Activated T-helper 1 cell treated with anti-CD3 and anti-CD28 coated beads, Interleukin-2, amount 50 U/mL, for 16 hours (primary cell): ENCODE measurements around the gene CACNB1.

Source experiments
- DNase-seq, 2 donors: peaks; one replicate each; pipeline ENCODE4 v3.0.0-alpha.2; 2020; ENCODE audit warnings: low read depth in 1 of 2, low spot score in 1 of 2

The CACNB1 gene

DNA sequence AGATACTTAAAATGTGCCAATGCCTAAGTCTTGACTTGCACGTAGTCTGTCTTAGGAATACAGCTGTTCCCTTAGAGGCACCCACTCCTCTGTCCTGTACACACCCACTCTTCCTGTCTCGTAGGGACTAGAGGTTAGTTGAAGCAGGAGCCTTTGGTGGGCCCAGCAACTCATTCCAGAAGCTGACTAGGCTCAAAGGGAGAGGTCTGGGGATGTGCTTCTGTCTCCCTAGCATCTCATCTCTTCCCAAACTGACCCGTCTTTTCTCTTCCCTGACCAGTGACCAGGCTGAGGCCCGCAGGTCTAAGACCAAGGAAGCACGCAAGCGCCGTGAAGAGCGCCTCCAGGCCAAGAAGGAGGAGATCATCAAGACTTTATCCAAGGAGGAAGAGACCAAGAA, 6.8 kb upstream of the CACNB1 start:
- DNase-seq = no peak

GRCh38 chr17:39200957-39201510, 3.6 kb upstream of the CACNB1 start:
- DNase-seq = no peak

DNA sequence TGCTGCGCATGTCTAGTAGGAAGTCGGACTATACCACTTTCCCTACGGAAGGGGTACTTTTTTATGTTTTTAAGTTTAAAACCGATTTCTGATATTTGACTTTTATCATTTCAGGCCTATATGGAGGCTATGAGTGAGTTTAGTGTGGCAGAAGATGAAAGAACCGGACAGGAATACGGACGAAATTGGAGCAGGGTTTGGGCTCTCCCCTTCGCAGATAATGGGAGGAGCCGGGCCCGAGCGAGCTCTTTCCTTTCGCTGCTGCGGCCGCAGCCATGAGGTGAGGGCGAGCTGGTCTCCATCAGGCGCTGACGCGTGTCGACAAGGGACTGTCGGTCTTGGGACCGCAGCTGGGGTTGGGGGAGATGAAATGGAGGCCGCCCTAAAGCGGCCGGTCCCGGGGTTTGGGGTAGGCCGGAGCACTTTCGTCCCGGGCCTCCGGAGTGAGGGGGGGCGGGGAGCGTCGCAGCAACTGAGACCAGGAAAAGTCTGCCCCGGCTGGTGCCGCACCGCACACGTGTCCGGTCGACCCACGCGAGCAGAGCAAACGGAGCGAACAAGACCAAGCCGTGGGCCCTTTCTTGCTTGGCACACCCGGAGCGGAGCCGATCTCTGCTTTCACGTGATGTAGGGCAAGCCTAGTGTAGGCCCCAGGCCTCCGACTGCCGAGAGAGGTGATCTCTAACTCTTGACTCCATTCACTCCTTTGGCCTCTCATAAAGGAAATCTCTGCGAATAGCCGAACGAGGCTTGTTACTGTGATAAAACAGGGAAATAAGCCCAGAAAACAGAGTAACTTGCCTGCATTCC, 2.8 kb upstream of the CACNB1 start, which contains the start of gene RPL19:
Gene RPL19 (plus strand): TSS at position 214 of the 810 bp plus-strand sequence. CDS start 62 bp downstream, at position 276.
- DNase-seq = peak; percentile 65 to 70

DNA sequence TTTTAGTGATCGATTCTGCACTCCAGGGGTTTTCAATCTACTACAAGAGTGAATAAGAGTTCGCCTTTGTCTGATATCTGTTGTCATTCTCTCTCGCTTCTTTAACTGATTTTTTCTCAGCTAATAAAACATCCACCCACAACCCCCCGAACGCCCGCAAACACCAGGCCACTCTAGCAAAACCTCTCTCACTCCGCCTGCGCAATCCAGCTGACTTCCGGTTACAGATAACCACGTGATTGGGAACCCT, 2.3 kb upstream of the CACNB1 start:
- peak; percentile 70 to 78 for DNase-seq

DNA sequence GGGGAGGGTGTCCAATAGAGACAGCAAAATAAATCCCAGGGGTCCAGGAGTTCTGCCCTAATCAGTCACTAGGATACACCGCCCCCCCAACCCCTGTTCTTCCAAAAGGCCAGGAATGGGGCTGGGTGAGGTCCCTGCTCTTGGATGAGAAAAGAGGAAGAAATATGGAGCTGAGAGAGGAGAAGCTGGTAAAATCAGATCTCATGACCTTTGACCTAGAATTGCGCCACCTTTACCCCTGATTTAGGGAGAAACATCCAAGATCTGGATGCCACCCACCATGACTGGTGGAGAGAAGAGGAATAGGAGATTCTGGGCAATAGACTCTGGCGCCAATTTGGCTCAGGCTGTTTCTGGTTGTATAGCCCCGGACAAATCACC, 707 bp upstream of the CACNB1 start:
- no peak for DNase-seq

DNA sequence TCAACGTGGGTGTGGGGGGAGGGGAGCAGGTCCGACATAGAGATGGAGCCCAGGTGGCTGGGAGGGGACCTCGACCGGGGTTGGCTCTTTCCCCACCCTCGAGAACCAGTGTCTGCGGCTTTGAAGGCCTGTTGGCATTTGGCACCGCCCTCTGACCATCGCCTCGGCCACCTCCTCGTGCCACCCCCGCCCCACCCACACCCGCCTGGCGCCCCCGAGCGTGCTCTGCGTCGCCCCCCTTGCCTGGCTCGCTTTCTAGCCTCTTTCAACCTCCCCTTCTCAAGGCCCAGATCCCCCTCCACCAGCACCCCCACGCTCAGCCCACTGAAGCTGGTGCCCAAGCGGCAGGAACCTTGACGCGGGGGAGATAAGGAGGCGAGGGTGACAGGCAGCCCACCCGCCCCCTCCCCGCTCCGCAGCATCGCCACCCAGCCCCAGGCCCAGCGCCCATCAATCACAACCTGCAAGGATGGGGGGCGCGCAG, 619 bp downstream of the CACNB1 start:
- no peak for DNase-seq

DNA sequence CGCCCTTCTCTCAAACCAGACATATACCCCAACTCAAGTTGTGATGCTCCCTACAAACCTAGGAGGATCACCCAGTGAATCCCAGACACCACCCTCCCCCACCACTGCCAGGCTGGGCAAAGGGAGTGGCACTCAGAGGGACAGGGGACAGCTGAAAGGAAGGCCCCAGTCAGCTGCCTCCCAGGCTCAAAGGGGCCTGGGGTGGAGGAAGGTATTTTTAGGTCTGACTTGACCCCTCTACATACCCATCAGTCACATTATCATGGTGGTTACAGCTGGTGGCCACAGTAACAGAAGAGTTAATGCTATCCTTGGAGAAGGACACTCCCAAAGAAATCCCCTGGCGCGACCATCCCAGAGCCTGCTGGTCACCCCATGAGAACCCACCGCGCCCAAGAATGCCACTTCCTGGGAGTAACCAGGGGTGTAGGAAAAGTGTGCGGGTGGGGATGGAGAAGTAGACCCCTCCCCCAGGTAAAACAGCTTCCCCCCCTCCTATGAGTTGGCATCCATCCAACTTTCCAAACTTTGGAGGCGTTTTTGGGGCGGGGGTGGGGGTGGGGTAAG, 1.1 kb downstream of the CACNB1 start:
- DNase-seq = no peak

DNA sequence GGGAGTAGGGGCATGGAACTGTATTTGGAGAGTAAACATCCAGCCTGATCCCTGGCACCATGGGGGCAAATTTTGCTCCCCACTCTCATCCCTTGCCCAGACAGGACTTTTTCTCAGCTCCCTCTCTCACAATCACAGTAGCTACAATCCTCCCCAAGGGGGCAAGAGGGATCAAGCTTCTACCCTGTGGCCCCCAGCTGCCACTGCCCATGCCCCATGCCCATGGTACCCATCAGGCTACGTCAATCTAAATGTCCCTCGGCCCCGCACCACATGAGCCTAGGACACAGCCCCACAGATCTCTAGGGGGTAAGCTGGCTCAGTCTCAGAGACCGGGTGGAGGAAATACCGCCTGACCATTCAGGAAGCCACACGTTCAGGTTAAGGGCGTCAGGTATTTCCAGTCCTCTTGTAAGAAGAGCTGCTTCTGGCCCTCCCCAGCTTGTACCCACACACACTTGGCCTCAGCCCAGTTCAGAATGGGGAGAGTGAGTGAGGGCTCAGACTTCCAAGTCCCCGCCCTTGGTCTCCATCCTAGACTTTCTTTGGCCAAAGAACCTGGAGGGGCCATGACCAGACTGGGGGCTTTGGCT, 1.8 kb downstream of the CACNB1 start:
- no peak for DNase-seq

DNA sequence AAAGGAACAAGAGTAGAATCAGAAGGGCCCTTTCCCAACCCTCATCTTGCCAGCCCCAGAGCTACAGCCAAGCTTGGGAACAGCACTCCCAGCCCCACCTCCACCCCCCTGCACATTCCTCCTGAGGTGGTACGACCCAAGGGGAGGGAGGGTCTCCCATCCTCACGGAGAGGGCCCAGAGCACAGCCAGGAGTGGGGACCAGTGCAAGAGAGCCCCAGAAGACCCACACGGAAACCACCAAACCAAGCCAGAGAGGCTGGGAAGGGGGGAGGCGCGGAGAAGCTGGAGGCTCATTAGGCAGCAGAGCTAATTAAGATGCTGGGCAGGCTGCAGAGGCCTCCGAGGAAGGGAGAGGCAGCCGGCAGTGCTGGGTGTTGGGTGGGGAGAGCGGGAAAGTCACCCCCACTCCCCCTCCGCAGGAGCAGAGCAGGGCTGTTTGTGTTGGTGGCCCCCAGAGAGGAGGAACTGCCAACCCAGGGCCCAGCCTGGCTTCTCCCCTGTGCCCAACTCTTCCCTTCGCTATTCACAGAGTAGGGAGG, 2.4 kb downstream of the CACNB1 start:
- DNase-seq = no peak

DNA sequence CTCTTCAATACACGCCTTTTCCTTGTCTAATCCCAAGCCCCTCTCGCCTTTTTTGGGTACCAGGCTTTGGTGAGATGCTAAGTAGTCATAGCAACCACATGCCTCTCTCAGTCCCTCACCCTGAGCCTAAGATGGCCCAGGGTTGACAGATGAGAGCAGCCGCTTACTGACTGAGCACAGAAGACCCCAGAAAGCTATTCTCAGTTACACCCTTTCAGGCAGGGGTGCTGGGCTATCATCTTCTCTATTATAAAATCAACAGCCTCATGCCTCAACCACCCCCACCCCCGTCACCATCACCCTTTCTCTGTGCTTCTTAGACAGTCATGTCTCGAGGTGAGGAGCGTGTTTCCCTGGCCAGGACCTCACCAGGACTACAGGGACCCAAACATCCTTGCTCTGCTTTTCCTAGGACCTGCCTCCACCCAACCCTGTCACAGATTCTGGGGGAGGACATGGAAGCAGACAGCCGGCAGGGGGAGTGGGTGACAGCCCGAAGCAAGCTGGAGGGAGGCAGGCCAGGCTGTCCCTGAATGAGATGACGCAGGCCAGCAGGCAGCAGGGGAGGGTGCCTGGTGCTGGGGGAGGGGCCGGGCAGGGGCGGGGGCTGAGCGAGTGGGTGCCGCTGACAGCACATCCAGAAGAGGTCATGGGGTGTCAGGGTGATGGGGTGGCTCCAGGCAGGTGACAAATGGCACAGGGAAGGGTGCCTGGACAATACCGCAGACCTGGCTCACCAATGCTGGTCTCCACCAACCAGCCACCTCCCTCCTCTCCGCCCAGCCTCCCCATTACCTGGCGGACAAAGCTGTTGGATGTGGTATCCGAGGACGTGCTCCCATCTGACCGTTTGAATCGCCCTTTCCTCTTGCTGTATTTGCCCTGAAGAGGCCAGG, 3.1 kb downstream of the CACNB1 start:
- no peak for DNase-seq

GRCh38 chr17:39193346-39193745, 4.1 kb downstream of the CACNB1 start:
- no peak for DNase-seq

DNA sequence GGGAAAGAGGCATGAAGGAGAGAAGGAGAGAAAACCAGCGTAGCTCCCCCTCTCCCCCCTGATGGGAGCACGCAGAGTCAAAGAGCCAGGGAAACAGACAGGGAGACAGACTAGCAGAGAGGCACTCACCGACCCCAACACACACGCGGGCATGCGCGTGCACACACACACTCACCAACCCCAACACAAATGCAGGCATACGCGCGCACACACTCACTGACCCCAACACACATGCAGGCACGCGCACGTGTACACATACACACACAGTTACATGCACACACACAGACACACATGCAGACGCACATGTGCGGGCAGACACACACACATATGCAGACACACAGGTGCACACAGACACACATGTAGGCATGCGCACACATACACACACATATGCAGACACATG, 4.6 kb downstream of the CACNB1 start:
- no peak for DNase-seq

DNA sequence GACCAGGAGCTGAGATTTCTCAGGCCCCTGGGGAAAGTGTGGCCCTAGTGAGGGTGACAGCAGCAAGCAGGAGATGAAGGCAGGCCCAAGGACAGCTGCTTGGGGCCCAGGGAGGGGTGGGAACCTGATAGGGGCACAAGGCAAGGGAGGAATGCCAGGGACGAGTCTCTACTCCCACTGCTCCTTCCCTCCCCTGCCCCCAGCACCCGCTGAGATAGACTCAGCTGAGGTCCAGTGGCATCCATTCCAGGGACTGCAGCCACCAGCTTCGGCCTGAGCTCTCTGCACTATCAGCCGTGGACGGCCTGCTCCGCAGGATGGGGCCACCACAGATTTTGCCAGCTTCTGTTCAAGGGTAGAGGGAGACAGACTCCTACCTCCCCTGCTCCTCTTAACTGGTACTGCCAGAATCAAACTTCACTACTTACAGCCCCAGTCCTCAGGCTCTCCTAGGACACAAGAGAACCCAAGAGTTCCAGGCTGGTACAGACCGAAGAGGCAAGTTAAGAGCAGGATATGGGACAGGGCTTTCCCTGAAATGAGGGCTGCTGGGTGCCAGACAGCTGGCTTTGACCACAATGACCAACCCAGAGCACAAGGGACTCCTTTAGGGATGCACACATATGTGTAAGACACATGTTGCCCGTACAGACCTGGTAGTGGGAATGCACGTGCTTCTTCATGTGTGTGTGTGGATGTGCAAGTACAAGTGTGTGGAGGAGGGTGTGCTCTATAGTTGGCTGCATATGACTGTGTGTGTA, 5.5 kb downstream of the CACNB1 start:
- no peak for DNase-seq

DNA sequence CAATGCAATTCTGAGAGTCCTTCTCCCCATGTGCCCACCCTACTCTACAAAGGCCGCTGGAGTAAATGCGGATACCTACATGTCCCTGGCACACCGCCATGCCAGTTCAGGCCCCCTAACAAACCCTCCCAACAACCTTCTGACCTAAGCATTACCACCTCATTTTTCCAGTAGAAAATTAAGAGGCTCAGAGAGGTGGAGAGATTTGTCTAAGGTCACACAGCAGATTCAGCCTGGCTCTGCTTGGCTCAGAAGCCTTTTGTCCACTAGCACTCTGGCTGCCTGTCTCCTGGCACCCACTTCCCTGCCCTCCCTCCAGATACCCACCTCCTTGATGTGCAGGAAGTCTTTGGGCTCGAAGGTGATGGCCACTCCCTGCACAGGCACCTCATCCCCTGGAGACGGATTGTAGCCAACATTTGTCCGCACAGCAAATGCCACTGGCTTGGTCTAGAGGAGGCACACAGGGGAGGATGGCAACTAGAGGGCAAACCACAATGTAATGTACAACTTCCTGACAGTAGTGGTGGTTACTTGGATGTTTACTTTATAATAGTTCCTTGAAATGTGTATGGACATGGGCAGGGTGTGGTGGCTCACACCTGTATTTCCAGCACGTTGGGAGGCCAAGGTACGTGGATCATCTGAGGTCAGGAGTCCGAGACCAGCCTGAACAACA, 10.2 kb downstream of the CACNB1 start:
- DNase-seq = no peak

DNA sequence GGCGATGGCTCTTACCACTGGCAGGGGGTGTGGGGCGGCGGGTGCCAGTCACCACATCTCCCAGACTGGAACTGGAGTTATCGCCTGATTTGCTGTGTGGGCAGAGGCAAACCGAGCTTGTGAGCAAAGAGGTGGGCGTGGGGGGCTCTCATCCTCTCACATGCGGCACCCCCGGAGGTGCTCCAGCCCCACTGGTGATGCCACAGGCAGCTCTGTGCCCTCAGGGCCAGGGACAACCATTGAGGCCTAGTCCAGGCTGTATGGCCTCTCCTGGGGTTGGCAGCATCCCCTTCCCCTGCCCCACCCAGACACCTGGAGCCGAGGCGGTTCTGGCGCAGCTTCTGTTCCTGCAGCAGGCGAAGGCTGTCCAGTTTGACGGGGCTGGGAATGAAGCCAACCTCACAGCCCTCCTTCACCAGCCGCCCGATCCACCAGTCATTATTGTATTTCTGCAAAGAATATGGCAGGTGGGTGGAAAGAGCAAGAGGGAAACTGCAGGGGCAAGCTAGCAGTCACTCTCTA, 10.9 kb downstream of the CACNB1 start:
- no peak for DNase-seq

DNA sequence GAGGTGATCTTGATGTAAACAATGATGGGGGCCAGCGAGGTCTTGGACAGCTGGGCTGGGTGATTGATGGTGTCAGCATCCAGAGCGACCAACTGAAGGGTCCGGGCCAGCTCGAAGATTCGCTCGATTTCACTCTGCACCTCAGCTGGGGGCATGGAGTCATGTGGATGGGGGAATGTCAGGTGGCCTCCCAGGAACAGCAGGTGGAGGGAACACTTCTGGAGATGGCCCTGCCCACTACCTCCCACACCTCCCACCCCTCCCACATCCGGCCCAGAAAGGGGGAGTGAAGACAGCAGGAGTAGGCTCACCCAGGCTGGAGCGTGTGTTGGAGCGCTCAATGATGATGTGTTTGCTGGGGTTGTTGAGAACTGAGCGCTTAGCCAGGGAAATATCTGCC, 13.7 kb downstream of the CACNB1 start:
- no peak for DNase-seq

- DNase-seq = no peak
These were observed 14.4 kb downstream of the CACNB1 start for GRCh38 chr17:39183045-39183444.

DNA sequence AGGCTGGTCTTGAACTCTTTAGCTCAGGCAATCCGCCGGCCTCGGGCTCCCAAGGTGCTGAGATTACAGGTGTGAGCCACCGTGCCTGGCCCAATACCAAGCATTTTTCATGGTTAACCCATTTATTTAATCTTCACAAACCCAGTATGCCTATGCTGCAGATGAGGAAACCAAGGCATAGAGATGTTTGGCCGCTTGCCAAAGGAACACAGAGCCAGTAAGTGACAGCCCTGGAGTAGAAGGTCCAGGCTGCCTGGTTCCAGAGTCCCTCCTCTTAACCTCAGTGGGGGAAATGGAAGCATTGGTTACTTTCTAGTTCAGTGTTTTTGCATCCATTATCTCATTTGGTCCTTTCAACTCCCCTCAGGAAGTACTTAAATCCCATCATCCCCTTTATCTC, 16.2 kb downstream of the CACNB1 start:
- DNase-seq = no peak

GRCh38 chr17:39178536-39178935, 18.9 kb downstream of the CACNB1 start:
- DNase-seq = no peak

GRCh38 chr17:39177256-39177655, 20.2 kb downstream of the CACNB1 start:
- no peak for DNase-seq
